ENCODE results near the gene ATAT1. TPM values are rescaled to one million over a fixed set of nuclear protein-coding genes. Genes with fewer than 3 reads are reported as not detected.
"Not testable (repeated sequence)": the region's sequence is repeated elsewhere in the genome, so short reads cannot be mapped to it uniquely, and the experiment has no call there.

Gene ATAT1
- total RNA-seq, 1 experiment from 2014 or later, result 2.5 TPM

GRCh38 chr6:30647242-30648116 lies 20.8 kb downstream of the ATAT1 start:
- DNase-seq (ENCODE audit: low read depth), result peak; percentile 81

GRCh38 chr6:30651143-30651542 lies 24.5 kb downstream of the ATAT1 start:
- DNase-seq (ENCODE audit: low read depth), result no peak

- DNase-seq (ENCODE audit: low read depth), result no peak
These were observed 28.4 kb downstream of the ATAT1 start for GRCh38 chr6:30654798-30655742.

- DNase-seq (ENCODE audit: low read depth), result no peak
These were observed 29.0 kb downstream of the ATAT1 start for GRCh38 chr6:30655743-30656094.

- DNase-seq (ENCODE audit: low read depth), result no peak
These were observed 29.8 kb downstream of the ATAT1 start for GRCh38 chr6:30656513-30656912.

- no peak for DNase-seq (ENCODE audit: low read depth)
These were observed 30.8 kb downstream of the ATAT1 start for GRCh38 chr6:30657454-30657853.

GRCh38 chr6:30657922-30658321 lies 31.2 kb downstream of the ATAT1 start:
- not testable (repeated sequence) for DNase-seq (ENCODE audit: low read depth)

GRCh38 chr6:30664994-30665767 lies 38.5 kb downstream of the ATAT1 start:
- DNase-seq (ENCODE audit: low read depth), result no peak

GRCh38 chr6:30666300-30666699 lies 39.6 kb downstream of the ATAT1 start:
- DNase-seq (ENCODE audit: low read depth), result peak; percentile 42

GRCh38 chr6:30670760-30671527 lies 44.3 kb downstream of the ATAT1 start:
- DNase-seq (ENCODE audit: low read depth), result no peak

- peak; percentile 98 for DNase-seq (ENCODE audit: low read depth)
These were observed 46.0 kb downstream of the ATAT1 start, which contains the start of gene DHX16 for GRCh38 chr6:30672445-30673253. TSS of gene DHX16 (minus strand) at chr6:30673006. CDS start at chr6:30672841, 165 bp downstream.

GRCh38 chr6:30676660-30677285 lies 50.1 kb downstream of the ATAT1 start:
- no peak for DNase-seq (ENCODE audit: low read depth)

- peak; percentile 89 for DNase-seq (ENCODE audit: low read depth)
These were observed 52.5 kb downstream of the ATAT1 start for GRCh38 chr6:30678964-30679726.

GRCh38 chr6:30679765-30680535 lies 53.3 kb downstream of the ATAT1 start:
- no peak for DNase-seq (ENCODE audit: low read depth)

- no peak for DNase-seq (ENCODE audit: low read depth)
These were observed 55.1 kb downstream of the ATAT1 start for GRCh38 chr6:30681766-30682142.

- DNase-seq (ENCODE audit: low read depth), result peak; percentile 94
These were observed 55.8 kb downstream of the ATAT1 start for GRCh38 chr6:30682143-30683117.
